ENCODE results near the gene PCNA.
"Not testable (repeated sequence)": the region's sequence is repeated elsewhere in the genome, so short reads cannot be mapped to it uniquely, and the experiment has no call there.

PCNA gene

GRCh38 chr20:5141615-5142014, 21.9 kb upstream of the PCNA start:
- no peak for DNase-seq

GRCh38 chr20:5140195-5140594, 20.4 kb upstream of the PCNA start:
- no peak for DNase-seq

GRCh38 chr20:5136096-5136495, 16.3 kb upstream of the PCNA start:
- DNase-seq: no peak

- peak; percentile 37 for DNase-seq
These were observed 15.7 kb upstream of the PCNA start for GRCh38 chr20:5135363-5136012.

GRCh38 chr20:5133998-5134397, 14.2 kb upstream of the PCNA start:
- no peak for DNase-seq

- DNase-seq: no peak
These were observed 11.7 kb upstream of the PCNA start for GRCh38 chr20:5131502-5131901.

GRCh38 chr20:5128886-5129285, 9.1 kb upstream of the PCNA start:
- no peak for DNase-seq

- no peak for DNase-seq
These were observed 8.2 kb upstream of the PCNA start for GRCh38 chr20:5127859-5128424.

- DNase-seq: peak; percentile 78
These were observed 7.6 kb upstream of the PCNA start for GRCh38 chr20:5127204-5127858.

GRCh38 chr20:5126512-5127203, 6.9 kb upstream of the PCNA start, which contains the start of gene CDS2:
TSS of gene CDS2 (plus strand) at chr20:5127008. CDS start at chr20:5127093, 85 bp downstream.
- peak; percentile 100 for DNase-seq

- DNase-seq: no peak
These were observed 3.1 kb upstream of the PCNA start for GRCh38 chr20:5122873-5123260.

GRCh38 chr20:5120185-5120476, 373 bp upstream of the PCNA start:
- DNase-seq: no peak

- DNase-seq: no peak
These were observed 669 bp downstream of the PCNA start for GRCh38 chr20:5119143-5119434.

GRCh38 chr20:5118220-5119142, 1.3 kb downstream of the PCNA start:
- no peak for DNase-seq

GRCh38 chr20:5116875-5117274, 2.9 kb downstream of the PCNA start:
- no peak for DNase-seq

GRCh38 chr20:5114403-5114802, 5.4 kb downstream of the PCNA start:
- DNase-seq: no peak

- DNase-seq: no peak
These were observed 6.2 kb downstream of the PCNA start for GRCh38 chr20:5113615-5113986.

GRCh38 chr20:5109276-5109675, 10.5 kb downstream of the PCNA start:
- no peak for DNase-seq

GRCh38 chr20:5104479-5104878, 15.3 kb downstream of the PCNA start:
- DNase-seq: no peak

- DNase-seq: peak; percentile 90
These were observed 18.9 kb downstream of the PCNA start for GRCh38 chr20:5100684-5101347.

GRCh38 chr20:5099909-5100308, 19.8 kb downstream of the PCNA start:
- DNase-seq: not testable (repeated sequence)

GRCh38 chr20:5099009-5099408, 20.7 kb downstream of the PCNA start:
- DNase-seq: not testable (repeated sequence)

- DNase-seq: no peak
These were observed 23.3 kb downstream of the PCNA start for GRCh38 chr20:5096463-5096862.
